ENCODE measurements around the gene TRMT11.

TRMT11 gene

DNA sequence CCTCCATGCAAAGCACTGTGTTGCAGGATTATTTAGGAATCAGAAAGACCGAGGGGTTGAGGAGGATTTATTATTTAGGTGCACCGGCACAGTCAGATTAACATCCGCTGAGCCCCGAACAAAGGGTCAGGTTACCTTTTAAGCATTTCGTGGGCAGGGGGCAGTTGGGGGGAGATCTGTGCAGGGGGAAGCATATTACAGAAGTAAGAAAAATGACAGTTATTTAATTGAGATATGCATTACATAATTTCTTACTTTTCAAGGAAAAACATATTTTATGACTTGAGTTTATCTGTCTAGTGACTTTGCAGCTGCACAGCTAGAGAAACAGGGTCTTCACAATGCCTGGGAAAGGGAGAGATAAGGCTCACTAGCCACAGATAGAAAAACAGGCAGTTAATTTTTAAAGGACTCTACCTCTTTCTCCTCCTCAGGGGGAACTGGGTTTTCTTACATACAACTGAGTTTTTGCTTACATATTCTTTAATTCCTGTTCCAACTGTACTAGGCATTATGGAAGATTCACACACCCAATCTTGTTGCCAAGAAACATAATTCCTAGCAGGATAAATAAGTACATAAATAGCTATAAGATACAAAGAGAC lies 31.5 kb upstream of the TRMT11 start:
- TF ChIP-seq SPI1 (IDR thresholded peaks at IDR 0.05; ENCODE audit: low read depth, low read length): no peak
- no peak for TF ChIP-seq PAX5 (IDR thresholded peaks at IDR 0.05; ENCODE audit: insufficient read depth, low read length, severe bottlenecking)
- TF ChIP-seq POLR2A (IDR thresholded peaks at IDR 0.05; ENCODE audit: low read depth, low read length): no peak
- TF ChIP-seq POU2F2 (IDR thresholded peaks at IDR 0.05; ENCODE audit: low read depth, low read length): no peak
- TF ChIP-seq POLR2AphosphoS5 (IDR thresholded peaks at IDR 0.05; ENCODE audit: low read depth, low read length): no peak
- TF ChIP-seq TAF1 (IDR thresholded peaks at IDR 0.05; ENCODE audit: low read depth, low read length): no peak
- FAIRE-seq: no peak
- no peak for DNase-seq (ENCODE audit: insufficient read length, low spot score)

DNA sequence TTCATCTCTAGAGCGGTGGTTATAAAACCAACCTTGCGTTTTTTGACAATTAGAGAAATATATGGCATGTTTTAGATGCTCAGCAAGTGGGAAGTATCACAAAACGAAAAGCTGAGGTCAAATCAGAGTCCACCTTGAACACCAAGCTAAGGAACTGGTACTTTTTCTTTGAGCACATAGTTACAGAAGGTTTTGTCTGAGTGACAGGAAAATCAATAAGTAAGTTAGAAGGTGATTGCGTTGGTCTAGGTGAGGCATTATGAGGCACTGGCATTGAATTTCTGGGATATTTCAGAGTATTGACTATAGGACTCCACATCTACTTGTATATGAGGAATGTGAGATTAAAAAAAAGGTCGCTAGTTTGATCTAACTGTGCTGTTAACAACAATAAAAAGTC lies 30.4 kb upstream of the TRMT11 start:
- DNase-seq (ENCODE audit: insufficient read length, low spot score): no peak
- no peak for FAIRE-seq
- TF ChIP-seq PAX5 (IDR thresholded peaks at IDR 0.05; ENCODE audit: insufficient read depth, low read length, severe bottlenecking) (no peak), POLR2AphosphoS5 (IDR thresholded peaks at IDR 0.05; ENCODE audit: low read depth, low read length) (no peak), SPI1 (IDR thresholded peaks at IDR 0.05; ENCODE audit: low read depth, low read length) (no peak), POU2F2 (IDR thresholded peaks at IDR 0.05; ENCODE audit: low read depth, low read length) (no peak), POLR2A (IDR thresholded peaks at IDR 0.05; ENCODE audit: low read depth, low read length) (no peak), TAF1 (IDR thresholded peaks at IDR 0.05; ENCODE audit: low read depth, low read length) (no peak)

DNA sequence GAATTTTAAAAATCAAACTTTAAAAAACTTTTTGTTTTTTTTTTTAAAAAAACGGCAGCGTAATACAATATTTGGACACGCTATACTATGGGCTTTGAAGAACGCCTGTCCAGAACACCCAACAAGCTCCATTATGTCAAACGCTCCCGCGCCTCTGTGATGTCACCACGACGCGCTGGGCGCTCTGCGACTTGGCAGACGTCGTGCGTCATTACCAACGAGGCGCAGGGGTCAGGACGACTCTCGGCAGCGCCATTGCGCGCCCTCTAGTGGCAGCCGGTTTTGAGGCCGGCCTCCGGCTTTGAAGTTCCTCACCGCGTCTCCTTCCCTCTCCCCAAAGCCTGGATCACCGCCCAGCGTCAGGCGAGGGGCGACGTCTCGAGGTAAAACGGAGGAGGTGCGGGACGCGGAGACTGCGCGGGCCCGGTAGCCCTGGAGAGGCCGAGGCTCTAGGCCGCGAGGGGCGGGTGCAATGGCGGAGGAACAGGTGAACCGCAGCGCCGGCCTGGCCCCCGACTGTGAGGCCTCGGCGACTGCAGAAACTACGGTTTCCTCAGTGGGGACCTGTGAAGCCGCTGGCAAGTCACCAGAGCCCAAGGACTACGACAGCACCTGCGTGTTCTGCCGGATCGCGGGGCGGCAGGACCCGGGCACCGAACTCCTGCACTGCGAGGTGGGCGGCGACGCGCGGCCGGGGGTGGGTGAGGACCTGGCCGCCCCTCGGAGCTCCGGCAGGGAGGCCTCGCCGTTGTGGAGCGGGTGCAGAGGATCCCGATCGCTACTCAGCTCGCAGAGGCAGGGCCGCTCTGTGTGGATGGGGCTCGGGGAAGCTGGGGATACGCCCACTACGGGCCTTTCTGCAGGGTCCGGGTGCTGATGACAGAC lies 29.6 kb upstream of the TRMT11 start, which contains the start of gene HINT3:
TSS of gene HINT3 (plus strand) at position 265 of the 885 bp plus-strand sequence. CDS start at position 473, 208 bp downstream.
- peak; percentile 99 for FAIRE-seq
- peak; percentile 52; the same call in 1 of the 2 replicates for TF ChIP-seq POU2F2 (IDR thresholded peaks at IDR 0.05; ENCODE audit: low read depth, low read length)
- TF ChIP-seq TAF1 (IDR thresholded peaks at IDR 0.05; ENCODE audit: low read depth, low read length): no peak
- TF ChIP-seq PAX5 (IDR thresholded peaks at IDR 0.05; ENCODE audit: insufficient read depth, low read length, severe bottlenecking): peak; percentile 40
- no peak for TF ChIP-seq POLR2A (IDR thresholded peaks at IDR 0.05; ENCODE audit: low read depth, low read length)
- peak; percentile 56; the same call in 1 of the 2 replicates for TF ChIP-seq POLR2AphosphoS5 (IDR thresholded peaks at IDR 0.05; ENCODE audit: low read depth, low read length)
- peak; percentile 28; the same call in 1 of the 2 replicates for TF ChIP-seq SPI1 (IDR thresholded peaks at IDR 0.05; ENCODE audit: low read depth, low read length)
- peak; percentile 79 for DNase-seq (ENCODE audit: insufficient read length, low spot score)

DNA sequence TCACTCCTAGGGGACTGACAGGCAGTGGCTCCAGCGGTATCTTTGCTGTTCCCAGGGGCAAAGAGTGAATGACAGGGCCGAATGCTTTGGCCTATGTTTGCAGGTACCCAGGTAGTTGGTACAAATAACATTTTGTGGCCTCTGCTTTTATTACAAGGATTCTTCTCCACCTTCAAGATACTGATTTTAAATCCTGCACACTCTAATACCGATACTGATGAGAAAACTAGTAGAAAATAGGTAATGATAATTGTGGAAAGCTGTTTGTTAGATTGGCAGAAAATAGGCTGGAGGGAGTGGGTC lies 29.0 kb upstream of the TRMT11 start:
- FAIRE-seq: no peak
- TF ChIP-seq POU2F2 (IDR thresholded peaks at IDR 0.05; ENCODE audit: low read depth, low read length): no peak
- no peak for TF ChIP-seq TAF1 (IDR thresholded peaks at IDR 0.05; ENCODE audit: low read depth, low read length)
- no peak for TF ChIP-seq POLR2AphosphoS5 (IDR thresholded peaks at IDR 0.05; ENCODE audit: low read depth, low read length)
- no peak for TF ChIP-seq PAX5 (IDR thresholded peaks at IDR 0.05; ENCODE audit: insufficient read depth, low read length, severe bottlenecking)
- TF ChIP-seq SPI1 (IDR thresholded peaks at IDR 0.05; ENCODE audit: low read depth, low read length): no peak
- no peak for TF ChIP-seq POLR2A (IDR thresholded peaks at IDR 0.05; ENCODE audit: low read depth, low read length)
- DNase-seq (ENCODE audit: insufficient read length, low spot score): no peak

DNA sequence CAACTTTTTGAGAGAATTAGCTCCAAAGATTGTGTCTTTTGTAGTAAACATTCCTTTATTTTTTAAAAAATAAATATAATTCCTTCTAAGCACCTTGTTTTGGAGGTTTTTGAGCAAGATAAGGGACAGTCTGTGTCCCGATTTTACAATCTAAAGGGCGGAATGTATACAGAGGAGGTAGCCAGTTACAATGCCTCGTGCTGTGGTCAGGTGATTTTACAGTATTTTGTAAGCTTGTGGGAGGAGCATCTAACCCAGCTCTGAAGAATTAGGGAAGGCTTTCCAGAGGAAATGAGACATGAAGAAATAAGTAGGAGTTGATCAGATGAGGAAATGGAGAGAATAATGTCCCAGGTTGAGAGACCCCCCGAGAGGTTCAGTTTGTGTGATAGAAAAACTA lies 28.5 kb upstream of the TRMT11 start:
- TF ChIP-seq POU2F2 (IDR thresholded peaks at IDR 0.05; ENCODE audit: low read depth, low read length) (no peak), SPI1 (IDR thresholded peaks at IDR 0.05; ENCODE audit: low read depth, low read length) (no peak), POLR2AphosphoS5 (IDR thresholded peaks at IDR 0.05; ENCODE audit: low read depth, low read length) (no peak), PAX5 (IDR thresholded peaks at IDR 0.05; ENCODE audit: insufficient read depth, low read length, severe bottlenecking) (no peak)
- DNase-seq (ENCODE audit: insufficient read length, low spot score) (no peak), FAIRE-seq (peak; percentile 38)

DNA sequence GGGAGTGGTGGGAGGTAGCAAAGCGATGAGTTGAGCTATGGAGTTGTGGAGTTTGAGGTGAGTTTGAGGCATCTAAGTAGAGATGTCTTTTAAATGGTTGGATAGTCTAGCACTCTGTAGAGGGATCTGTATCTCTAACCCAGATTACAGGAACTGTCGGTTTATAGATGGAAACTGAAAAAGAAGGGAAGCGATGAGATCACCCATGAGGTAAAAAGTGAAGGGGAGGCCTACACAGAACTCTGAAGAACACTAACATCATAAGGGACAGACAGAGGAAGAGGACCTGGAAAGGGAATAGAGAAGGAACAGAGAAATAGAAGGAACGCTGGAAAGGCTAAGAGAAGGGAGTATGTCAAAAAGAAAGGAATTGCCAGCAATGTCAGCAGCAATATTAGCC lies 27.3 kb upstream of the TRMT11 start:
- TF ChIP-seq POLR2A (IDR thresholded peaks at IDR 0.05; ENCODE audit: low read depth, low read length) (no peak), POLR2AphosphoS5 (IDR thresholded peaks at IDR 0.05; ENCODE audit: low read depth, low read length) (no peak), SPI1 (IDR thresholded peaks at IDR 0.05; ENCODE audit: low read depth, low read length) (no peak)
- DNase-seq (ENCODE audit: insufficient read length, low spot score): no peak
- FAIRE-seq: no peak

DNA sequence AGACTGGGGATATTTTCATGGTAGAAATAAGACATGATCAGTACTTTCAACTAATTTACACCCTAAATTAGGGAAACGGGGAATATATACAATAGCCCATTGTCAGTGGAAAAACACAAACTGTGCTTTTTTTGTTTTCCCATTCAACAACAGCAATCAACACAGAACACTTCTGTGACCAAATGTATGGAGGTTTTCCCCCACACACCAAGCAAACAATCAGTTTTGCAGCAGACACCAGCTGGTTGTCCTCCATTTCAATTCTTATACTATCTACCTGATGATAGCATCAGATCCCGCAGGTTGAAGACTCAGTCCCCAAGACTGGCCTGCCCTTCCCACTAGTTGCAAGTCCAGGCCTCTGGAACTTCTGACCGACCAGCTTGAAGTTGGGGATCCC lies 25.2 kb upstream of the TRMT11 start:
- FAIRE-seq (no peak), DNase-seq (ENCODE audit: insufficient read length, low spot score) (no peak)
- TF ChIP-seq POLR2AphosphoS5 (IDR thresholded peaks at IDR 0.05; ENCODE audit: low read depth, low read length) (no peak), SPI1 (IDR thresholded peaks at IDR 0.05; ENCODE audit: low read depth, low read length) (no peak), POU2F2 (IDR thresholded peaks at IDR 0.05; ENCODE audit: low read depth, low read length) (no peak), TAF1 (IDR thresholded peaks at IDR 0.05; ENCODE audit: low read depth, low read length) (no peak), POLR2A (IDR thresholded peaks at IDR 0.05; ENCODE audit: low read depth, low read length) (no peak), PAX5 (IDR thresholded peaks at IDR 0.05; ENCODE audit: insufficient read depth, low read length, severe bottlenecking) (no peak)

DNA sequence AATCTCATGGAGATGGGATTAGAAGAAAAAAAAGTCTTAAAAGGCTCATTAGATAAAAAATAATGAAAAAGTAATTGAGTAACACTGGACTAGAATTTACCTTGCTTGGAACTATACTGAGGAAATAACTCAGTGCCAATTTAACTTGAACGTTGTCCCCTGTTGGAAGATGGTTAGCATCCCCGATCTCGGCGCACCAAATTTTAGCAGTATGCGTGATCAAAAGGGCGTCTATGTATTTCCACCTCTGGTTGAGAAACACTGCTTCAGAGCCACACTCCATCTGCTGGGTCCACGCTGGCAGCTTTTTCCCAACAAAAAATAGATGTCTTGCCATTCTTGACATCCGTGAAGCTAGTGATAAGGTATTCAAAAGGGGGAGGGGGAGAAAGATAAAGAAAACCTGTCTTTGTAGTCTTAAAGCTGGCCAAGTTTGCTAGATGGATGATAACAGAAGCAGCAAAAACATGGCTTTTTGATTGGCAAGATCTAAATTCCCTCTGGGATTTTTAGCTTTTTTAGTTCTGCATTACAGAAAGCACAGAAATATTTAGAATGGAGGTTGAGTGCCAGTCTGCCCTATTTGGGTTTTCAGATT lies 23.3 kb upstream of the TRMT11 start:
- TF ChIP-seq POLR2A (IDR thresholded peaks at IDR 0.05; ENCODE audit: low read depth, low read length) (no peak), SPI1 (IDR thresholded peaks at IDR 0.05; ENCODE audit: low read depth, low read length) (no peak), POLR2AphosphoS5 (IDR thresholded peaks at IDR 0.05; ENCODE audit: low read depth, low read length) (no peak), PAX5 (IDR thresholded peaks at IDR 0.05; ENCODE audit: insufficient read depth, low read length, severe bottlenecking) (no peak), TAF1 (IDR thresholded peaks at IDR 0.05; ENCODE audit: low read depth, low read length) (no peak), POU2F2 (IDR thresholded peaks at IDR 0.05; ENCODE audit: low read depth, low read length) (no peak)
- FAIRE-seq: no peak
- DNase-seq (ENCODE audit: insufficient read length, low spot score): no peak

DNA sequence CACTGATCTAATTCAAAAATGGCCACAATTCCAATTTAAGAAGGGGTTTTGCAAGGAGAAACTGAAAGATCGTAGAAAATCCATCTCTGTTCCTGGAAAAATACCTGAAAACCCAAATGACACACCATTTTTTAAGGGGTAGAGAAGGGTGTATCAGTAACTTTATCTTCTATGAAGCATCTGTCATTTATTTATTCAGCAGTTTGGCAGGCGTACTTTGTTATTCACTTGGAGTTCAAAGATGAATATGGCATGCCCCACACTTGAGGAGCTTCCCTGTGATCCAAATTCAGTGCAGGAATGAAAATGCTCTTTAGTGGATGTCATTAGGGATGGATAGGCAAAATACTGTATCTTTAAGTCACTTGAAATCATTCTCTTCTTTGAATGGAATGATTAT lies 22.5 kb upstream of the TRMT11 start:
- TF ChIP-seq TAF1 (IDR thresholded peaks at IDR 0.05; ENCODE audit: low read depth, low read length): no peak
- no peak for TF ChIP-seq PAX5 (IDR thresholded peaks at IDR 0.05; ENCODE audit: insufficient read depth, low read length, severe bottlenecking)
- no peak for TF ChIP-seq POU2F2 (IDR thresholded peaks at IDR 0.05; ENCODE audit: low read depth, low read length)
- no peak for TF ChIP-seq POLR2AphosphoS5 (IDR thresholded peaks at IDR 0.05; ENCODE audit: low read depth, low read length)
- no peak for TF ChIP-seq POLR2A (IDR thresholded peaks at IDR 0.05; ENCODE audit: low read depth, low read length)
- no peak for TF ChIP-seq SPI1 (IDR thresholded peaks at IDR 0.05; ENCODE audit: low read depth, low read length)
- no peak for FAIRE-seq
- no peak for DNase-seq (ENCODE audit: insufficient read length, low spot score)

Measured in GM12891 (cell line).